ENCODE results near the gene RAD23A.
A peak's percentile ranks its signal among the peaks of the same experiment; 100 is the strongest.
"Not testable (repeated sequence)": the region's sequence is repeated elsewhere in the genome, so short reads cannot be mapped to it uniquely, and the experiment has no call there.

The RAD23A gene

DNA sequence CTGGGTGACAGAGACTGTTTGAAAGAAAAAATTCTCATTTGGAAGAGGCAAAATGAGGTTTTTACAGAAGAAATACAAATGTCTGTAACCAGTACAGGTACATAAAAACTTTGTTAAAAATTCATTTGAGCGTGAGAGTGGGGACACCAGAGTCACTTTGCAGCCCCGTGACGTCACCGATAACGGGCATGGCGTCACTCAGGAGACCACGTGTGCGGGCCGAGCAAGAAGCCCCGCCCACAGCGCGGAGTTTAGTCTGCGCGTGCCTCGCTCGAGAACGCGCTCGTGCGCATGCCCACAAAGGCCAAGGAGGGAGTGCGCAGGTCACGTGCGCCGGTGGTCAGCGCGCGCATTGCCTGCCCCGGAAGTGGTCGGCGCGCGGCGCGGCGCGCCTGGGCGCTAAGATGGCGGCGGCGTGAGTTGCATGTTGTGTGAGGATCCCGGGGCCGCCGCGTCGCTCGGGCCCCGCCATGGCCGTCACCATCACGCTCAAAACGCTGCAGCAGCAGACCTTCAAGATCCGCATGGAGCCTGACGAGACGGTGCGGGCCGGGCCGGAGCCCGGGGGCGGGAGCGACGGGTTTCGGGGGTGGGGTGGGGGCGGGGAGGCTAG, at the start of gene RAD23A:
Gene RAD23A (plus strand): TSS at position 384 of the 613 bp plus-strand sequence. CDS start 87 bp downstream, at position 471.
- DNase-seq, result peak; percentile 91 to 95

DNA sequence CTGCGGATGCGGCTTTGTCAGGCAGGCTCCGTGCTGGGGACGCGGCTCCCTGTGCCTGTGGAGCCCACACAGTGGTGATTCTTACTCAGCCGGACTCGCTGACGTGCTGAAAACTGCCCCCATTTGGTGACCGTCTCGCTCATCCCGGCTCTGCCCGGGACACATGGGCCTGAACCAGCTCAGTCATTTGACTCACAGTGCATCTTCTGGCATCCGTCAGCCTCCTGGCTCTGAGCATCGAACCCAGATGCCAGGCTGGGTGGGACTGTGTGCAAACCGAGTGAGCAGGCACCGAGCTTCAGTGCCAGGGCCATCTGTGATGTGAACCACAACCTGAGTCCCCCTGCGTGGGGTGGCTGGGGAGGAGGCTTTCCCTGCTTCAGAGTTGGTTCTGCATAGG, 49.2 kb upstream of the RAD23A start:
- no peak for DNase-seq

DNA sequence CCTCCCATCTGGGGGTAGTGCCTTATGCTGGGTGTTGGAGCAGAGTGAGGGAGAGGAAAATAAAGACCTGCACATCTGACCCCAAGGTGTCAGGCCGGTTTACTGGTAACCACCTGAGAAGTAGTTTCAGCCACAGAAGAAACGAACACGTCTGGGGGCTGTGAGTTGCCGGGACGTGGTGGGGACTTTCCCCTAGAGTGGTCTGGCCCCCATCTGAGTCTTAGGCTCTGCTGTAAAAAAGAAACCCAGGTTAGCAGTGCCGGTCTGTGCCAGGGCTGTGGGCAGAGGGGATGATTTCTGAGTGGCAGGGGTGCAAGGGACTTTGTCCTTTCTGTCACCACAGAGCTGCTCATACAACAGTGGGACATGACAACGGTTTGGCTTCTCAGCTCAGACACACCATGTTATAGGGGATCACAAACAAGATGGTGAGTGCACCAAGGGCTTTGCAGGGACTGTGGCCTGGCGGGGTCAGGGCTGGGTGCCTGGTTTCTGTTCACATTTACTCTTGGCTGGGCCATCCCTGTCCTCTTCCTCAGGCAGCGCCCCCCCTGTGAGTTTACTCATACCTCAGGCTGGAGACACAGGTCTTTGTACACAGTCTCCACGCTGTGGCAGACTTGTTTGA, 45.7 kb upstream of the RAD23A start:
- DNase-seq, result no peak

DNA sequence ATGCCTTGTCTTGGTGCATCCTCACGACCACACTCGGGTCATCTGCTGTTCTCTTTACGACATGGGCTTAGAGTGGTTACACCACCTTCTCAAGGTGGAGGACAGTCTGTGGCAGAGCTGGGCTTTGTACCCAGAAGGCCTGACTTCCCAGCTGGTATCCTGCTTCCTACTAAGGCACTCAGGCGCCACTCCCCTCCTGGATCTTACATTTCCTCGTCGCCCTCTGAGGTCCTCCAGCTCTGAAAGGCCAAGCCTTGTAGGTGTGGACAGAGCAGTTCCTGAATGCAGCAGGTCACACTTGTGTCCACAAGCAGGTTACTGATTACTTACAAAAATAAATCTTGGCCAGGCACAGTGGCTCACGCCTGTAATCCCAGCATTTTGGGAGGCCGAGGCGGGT, 38.5 kb upstream of the RAD23A start:
- no peak for DNase-seq

DNA sequence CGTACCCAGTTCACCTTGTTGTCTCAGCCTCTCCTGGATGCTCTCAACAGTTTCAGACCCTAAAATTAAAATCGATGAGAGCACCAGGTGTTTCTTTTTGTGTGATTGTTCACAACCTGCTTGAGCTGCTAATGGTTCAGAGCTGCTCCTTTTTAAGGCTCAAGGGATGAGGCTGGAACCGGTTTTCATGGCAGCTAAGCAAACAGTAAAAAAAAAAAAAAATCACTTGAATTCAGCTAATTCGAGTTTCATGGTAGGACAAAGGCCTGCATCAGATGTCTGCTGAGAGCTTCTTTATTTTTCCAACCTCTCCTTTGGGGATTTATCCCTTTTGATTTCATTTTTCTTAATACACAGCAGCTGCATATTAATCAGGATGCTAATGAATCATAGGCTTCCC, 33.1 kb upstream of the RAD23A start:
- no peak for DNase-seq

DNA sequence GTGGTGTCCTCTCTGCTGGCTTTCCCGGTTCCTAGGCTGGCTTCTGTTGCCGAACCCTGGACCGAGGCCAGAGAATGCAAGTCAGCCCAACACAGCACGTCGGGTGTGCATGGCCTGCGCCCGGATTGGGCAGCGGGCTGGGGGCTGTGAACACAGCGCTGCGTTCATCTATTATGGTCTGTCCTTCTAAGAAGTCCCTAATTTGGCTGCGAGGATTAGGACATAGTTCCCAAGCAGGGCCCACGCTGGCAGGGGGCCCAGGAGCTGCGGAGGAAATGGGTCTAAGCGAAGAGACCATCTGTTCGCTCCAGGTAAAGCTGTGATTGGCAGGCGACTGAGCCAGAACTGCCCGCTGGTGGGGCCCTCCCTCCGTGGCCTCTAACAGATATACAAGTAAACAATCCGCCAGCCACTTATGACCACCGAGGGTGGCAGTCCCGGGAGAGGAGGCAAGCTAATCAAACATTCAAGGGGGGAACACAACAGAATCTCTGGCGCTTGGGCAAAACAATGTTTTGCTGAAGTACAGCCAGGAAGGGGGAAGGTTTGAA, 32.6 kb upstream of the RAD23A start:
- peak; percentile 17 to 25 for DNase-seq

DNA sequence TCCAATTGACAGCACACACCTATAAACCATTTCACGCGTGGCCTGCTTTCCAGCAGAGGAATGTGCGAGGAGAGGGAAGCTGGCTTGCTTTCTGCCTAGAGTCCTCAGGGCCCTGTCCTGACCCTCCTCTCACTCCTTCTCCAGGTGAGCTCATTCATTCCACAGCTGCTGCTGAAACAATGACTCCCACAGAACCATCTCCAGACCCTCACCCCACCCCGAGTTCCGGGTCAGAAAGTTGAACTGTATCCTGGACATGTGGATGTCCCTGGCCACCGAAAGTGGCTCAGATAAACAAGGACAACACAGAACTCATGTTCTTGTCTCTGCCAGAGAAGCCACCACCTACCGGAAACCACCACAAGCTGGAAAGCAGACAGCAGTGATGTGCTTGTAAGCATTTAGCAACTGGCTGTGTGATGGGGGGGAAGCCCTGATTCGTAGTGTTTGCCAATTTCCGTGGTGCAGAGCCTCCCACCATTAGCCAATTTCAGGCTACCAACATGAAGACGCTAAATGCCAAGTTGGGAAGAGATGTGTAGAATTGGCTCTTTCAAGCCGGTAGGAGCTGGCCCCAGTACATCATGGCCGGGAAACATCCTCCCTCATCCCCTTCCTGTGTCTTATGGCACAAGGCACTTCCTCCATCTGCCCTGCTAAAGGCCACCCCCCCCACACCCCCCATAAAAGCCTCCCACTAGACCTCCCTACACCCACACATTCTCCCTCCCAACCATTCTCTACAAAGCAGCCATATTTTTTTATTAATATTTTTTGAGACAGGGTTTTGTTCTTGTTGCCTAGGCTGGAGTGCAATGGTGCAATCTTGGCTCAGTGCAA, 31.6 kb upstream of the RAD23A start:
- DNase-seq, result no peak

DNA sequence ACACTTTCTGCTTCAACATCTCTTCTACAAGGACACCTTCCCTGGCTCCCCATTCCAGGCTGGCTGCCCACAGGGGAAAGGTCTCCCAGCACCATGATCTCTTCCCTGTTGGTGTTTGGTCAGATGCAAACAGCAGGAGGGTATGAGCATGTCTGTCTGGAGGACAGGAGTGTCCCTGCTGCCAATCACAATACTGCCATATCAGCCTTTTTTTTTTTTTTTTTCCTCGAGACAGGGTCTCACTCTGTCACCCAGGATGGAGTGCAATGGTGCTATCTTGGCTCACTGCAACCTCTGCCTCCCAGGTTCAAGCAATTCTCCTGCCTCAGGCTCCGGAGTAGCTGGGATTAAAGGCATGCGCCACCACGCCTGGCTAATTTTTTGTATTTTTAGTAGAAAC, 29.8 kb upstream of the RAD23A start:
- DNase-seq, result not testable (repeated sequence)

DNA sequence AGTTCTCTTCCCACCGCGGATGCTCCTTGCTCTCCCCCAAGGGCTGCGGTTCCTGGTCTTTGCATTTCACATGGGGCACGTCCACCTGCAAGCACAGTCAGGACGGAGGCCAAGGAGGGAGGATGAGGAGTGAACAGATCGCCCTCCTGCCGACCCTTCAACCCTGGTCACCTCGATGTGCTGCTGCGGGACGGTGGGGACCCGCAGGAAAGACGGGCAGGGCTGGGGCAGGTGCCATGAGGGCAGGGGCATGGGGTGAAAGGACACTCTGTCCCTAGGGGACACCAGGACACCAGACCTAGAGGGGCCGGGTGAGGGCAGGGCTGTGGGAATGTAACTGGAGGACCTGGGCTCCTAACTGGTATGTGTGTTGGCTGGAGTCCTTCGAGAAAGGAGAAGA, 27.4 kb upstream of the RAD23A start:
- no peak for DNase-seq

DNA sequence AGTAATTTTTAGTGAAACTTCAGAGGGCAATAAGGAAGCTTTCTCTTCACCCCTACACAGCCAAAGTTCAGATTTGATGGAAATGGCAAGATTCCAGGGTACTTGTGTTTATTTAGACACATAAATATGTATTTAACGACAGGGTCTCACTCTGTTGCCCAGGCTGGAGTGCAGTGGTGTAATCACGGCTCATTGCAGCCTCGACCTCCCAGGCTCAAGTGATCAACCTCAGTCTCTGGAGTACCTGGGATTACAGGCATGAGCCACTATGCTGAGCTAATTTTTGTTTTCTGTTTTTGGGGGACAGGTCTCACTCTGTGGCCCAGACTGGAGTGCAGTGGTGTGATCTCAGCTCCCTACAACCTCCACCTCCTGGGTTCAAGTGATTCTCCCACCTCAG, 24.6 kb upstream of the RAD23A start:
- DNase-seq, result no peak

DNA sequence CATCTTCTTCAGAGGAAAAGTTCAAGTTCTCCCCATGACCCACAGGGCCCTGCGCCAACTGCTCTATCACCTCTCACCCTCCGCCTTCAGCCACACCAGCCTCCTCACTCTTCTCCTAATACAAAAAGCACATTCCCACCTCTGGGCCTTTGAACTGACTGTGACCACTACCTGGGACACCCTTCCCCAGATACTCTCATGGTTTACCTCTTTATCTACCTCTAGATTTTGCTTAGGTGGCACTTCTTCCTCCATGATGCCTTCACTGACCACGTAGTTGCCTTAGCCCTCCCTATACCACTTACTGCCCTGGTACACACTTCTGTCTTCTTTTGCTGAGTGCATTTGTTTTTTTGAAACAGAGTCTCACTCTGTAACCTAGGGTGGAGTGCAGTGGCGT, 22.7 kb upstream of the RAD23A start:
- DNase-seq, result no peak

DNA sequence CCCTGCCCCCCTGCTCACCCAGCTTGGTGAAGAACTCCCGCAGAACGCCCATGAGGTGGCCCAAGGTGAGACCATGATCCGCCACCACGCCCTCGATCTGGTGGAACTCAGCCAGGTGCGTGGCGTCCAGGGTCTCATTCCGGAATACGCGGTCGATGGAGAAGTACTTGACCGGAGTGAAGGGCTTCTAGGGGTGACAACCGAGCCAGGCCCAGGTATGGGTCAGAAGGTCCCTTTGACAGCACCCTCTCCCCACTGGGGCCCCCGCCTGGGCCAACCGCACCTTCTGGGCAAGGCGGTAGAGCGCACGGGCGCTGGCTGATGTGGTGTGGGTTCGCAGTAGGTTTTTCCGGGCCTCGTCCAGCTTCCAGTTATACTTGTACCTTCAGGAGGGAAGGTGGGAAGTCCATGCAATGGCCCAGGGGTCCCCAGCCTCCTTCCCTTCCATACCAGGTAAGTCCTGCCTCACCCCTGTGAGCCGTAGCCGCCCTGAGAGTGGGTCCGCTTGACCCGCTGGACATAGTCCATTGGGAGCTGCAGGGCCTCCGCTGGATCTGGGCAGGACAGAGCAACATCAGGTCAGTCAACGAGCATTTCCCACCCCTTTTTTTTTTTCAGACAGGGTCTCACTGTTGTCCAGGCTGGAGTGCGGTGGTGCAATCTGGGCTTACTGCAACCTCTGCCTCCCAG, 20.9 kb upstream of the RAD23A start:
- DNase-seq, result no peak

DNA sequence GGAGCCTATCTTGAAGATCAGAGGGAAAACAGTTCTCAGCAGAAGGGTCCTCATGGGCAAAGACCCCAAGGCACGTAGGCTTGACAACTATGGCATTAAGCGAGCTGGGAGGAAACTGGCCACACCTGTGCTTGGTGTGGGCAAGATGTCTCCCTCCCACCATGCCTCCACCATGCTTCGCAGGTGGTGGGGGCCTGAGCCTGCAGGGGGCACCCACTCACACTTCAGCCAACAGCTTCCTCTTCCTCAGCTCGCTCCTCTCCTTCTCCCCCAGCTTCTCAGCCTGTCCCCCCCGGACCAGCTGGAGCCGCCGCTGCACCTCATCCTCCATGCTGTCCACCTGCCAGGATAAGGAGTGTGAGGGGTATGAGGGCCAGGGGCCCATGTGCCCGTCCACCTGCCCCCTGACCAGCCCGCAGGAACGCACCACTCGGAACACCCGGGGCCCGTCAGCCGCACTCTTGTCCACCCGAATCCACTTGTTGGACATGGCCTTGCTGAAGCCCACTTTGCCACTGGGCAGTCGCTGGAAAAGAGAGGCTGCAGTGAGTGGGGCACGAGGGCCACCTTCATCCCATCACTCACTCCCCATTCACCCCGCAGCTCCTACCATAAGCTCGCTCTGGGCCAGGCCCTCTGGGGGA, 15.5 kb upstream of the RAD23A start:
- DNase-seq, result no peak

DNA sequence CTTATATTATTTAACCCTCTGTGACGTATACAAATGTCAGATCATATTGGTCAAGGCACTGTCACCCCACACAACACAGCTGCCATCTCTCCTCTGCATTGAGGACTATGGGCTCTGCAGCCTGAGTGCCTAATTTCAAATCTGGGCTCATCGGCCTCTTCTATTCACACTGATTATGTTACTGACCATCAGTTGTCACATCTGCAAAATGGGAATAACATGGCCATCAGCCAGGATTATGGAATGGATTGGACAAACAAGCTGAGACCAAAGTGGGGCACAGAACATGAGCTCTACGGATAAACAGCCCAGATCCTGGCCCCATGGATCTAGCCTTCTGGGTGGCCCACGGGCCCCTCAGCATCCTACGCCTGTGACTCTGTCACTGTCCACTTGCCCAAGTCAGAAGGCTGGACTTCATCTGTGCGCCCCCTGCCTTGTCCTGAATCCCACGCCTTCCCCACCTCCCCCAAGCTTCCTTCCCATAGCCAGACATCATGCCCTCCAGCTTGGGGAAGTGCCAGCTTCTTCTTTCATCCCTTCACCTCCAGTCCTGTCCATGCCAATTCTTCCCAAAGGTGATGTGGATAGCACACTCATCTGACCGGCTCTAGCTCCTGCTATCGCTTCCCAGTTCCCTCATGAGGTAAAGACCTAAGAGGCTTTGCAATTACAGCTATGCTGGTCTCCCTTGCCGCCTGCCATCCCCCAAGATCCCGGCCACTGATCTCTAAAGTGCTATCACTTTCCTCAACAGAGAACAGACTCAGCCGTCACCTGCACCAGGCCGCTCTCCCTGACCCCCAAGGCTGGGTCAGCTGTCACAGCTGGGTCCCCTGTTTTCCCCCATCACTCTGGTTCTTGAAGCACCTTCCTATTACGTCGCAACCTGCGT, 13.0 kb upstream of the RAD23A start:
- DNase-seq, result no peak

DNA sequence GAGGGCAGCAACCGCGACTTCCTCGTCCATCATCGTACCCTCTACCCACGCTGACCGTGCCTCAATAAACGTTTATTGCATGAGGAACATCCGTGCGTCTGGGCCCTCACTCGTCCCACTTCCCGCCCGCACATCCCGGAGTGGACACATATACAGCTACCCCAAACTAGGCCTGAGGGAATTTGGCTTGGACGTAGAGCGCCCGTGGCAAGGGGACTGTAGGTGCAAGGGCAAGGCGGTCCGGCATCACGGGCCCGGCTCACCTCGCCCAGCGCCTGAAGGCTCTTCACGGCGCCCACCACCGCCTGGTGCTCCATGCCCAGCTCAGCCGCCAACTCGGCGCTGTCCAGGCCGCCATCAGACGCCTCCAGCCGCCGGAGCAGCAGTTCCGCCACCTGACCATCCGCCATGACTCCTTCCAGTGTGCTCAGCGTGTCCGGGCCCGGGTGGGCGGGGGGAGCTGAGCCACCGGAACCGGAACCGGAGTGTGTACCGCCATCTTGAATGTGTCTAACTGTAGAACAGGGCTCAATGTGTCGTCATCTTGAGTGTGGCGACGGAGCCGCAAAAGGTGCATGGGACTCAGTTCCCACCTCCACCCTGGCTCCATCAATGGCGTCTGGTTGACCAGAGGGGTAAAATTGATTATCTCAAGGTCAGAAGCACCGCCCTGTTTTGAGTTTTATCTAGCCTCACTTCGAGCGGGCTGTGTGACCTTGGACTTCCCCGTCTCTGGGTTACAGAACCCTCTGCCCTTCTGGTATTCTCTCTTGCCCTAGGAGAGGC, 12.2 kb upstream of the RAD23A start, which contains the start of gene FARSA:
Gene FARSA (minus strand): TSS at position 425 of the 786 bp plus-strand sequence. CDS start 15 bp downstream, at position 410.
- DNase-seq, result peak; percentile 76 to 84

DNA sequence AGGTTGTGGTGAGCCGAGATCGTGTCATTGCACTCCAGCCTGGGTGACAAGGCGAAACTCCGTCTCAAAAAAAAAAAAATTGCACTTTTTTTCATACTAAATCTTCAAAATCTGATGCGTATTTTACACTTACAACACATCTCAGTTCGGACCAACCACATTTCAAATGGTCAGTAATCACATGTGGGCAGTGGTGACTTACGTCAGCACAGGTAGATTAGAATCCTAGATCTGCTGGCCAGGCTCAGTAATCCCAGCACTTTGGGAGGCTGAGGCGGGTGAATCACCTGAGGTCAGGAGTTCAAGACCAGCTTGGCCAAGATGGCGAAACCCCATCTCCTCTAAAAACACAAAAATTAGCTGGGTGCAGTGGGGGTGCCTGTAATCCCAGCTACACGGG, 10.6 kb upstream of the RAD23A start:
- DNase-seq, result no peak

DNA sequence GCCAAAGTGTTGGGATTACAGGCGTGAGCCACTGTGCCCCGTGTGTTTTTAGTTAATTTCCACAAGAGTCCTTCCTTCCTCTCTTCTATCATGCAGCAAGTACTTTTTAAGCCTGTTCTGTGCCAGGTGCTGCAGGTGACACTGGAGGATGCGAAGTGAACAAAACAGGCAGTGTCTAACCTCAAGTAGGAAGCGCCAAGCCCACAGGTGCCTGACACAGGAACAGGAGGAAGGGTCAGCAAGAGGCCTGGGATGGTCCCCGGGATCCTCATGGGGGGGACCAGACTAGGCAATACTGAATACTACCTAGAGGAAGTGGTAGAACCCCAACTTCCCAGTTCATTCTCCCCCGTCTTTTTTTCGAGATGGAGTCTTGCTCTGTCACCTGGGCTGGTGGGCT, 9.1 kb upstream of the RAD23A start:
- DNase-seq, result no peak

DNA sequence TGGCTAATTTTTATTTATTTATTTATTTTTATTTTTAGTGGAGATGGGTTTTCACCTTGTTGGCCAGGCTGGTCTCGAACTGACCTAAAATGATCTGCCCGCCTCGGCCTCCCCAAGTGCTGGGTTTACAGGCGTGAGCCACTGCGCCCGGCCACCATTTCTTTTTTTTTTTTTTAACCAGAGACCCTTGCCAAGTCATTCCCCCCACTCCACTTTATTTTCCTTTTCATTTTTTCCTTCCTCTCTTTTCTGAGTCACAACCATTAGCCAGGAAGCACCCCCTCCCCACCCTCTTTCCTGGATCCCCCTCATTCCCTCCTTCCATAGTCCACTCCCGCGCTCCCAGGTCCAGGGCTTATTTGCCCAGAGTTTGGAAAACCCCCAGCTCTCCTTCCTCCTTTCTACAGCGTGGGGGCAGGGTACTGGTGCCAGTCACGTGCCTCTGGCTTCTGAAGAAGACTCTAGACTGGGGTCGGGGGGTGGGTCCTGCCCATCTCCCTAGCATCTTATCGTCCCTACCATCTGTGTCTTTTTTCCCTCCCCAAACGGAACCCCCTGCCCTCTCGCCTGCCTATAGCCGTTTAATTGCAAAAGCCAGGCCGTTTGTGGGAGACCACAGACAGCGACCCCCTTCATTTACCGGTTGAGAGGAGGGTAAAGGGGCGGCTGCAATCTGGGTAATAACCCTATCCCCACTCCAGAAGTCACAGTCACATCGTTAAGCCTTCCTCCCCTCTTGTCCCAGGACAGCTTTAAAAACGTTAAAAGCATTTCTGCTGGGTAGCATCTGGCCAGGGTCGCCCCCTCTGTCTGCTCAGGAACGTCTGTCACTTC, 8.4 kb upstream of the RAD23A start:
- peak in 1 of 2 experiments; percentile 9 for DNase-seq

DNA sequence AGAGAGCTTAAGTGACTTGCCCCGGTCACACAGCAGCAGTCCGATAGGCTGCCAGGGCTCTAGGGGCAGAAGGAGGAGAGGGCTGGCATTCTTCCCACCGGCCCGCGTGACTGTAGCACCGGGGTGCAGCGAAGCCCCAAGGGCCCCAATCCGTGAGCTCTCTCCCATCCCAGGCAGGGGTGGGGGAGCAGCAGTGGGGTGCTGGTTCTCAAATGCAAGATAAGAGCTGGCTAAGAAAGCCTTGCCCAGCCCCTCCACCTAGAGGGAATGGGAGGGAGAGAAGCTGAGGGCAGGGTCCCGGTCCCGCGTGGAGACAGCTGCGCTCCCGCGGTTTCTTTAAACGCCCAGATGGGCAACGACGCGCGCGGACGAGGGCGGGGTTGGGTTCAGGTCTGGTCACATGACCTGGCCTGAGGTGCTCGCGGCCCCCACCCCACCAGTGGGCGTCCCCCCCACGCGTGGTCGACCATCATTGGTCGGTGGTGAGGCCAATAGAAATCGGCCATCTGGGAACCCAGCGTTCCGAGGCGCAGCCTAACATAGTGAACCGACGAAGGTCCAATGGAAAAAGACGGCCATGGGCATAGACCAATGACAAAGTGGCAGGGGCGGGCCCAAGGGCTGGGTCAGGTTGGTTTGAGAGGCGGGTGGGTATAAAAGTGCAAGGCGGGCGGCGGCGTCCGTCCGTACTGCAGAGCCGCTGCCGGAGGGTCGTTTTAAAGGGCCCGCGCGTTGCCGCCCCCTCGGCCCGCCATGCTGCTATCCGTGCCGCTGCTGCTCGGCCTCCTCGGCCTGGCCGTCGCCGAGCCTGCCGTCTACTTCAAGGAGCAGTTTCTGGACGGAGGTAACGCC, 7.5 kb upstream of the RAD23A start, which contains the start of gene CALR:
Gene CALR (plus strand): TSS at position 683 of the 852 bp plus-strand sequence. CDS start 71 bp downstream, at position 754.
- peak; percentile 94 to 96 for DNase-seq

Data from NCI-H1930 (cell line).